Measurements from ENCODE around the gene STUM. TPM values are rescaled to one million over a fixed set of nuclear protein-coding genes. Genes with fewer than 3 reads are reported as not detected.

The STUM gene
- total and polyA plus RNA-seq, 2 of the 8 experiments (the other 6 are each of a cell fraction or from before 2014, with no cell fraction given): 0.76 to 1.2 TPM

- TF ChIP-seq JUN (IDR thresholded peaks at IDR 0.05; ENCODE audit: low read depth, low read length): no peak
- no peak for TF ChIP-seq SAP30 (IDR thresholded peaks at IDR 0.05; ENCODE audit: insufficient read depth, insufficient replicate concordance, low read length)
- no peak for TF ChIP-seq RNF2 (IDR thresholded peaks at IDR 0.05; ENCODE audit: borderline replicate concordance, low read depth, low read length, missing control alignments, poor library complexity, severe bottlenecking)
- no peak for TF ChIP-seq CBX5 (IDR thresholded peaks at IDR 0.05; ENCODE audit: low read depth, low read length)
- no peak for TF ChIP-seq POLR2A (IDR thresholded peaks at IDR 0.05; ENCODE audit: control extremely low read depth in 1 of 2, low read depth in 2 of 2, low read length in 2 of 2)
- no peak for TF ChIP-seq RAD21 (IDR thresholded peaks at IDR 0.05 in 1 of 2, conservative IDR thresholded peaks at IDR 0.05 in 1 of 2; ENCODE audit: low read depth in 2 of 2, low read length in 2 of 2)
- no peak for TF ChIP-seq FOSL1 (IDR thresholded peaks at IDR 0.05; ENCODE audit: insufficient read depth, low read depth, low read length)
Observed at GRCh38 chr1:226590614-226591013, 42.0 kb downstream of the STUM start (continued).

Data from H1 (cell line).